MM.1S (cell line): ENCODE measurements around the gene CA5A.
"Not testable (repeated sequence)": the region's sequence is repeated elsewhere in the genome, so short reads cannot be mapped to it uniquely, and the experiment has no call there.

Source experiments
- DNase-seq: peaks from one replicate; pipeline ENCODE4 v3.0.0-alpha.2; 2015
- H2AFZ ChIP-seq: fragments of 300-600 bp; sonication (generic); 2 replicates; pipeline ENCODE4 v1.6.0; 2016; ENCODE audit warnings: antibody characterized with exemption, low read length
- H3F3A ChIP-seq: fragments of 300-600 bp; sonication (generic); 2 replicates; pipeline ENCODE4 v1.6.1; 2016; ENCODE audit warnings: mild to moderate bottlenecking, antibody characterized with exemption, low read length, moderate library complexity, mixed read lengths; ENCODE audit not compliant: insufficient read depth
- H3K27ac ChIP-seq: fragments of 300-600 bp; sonication (generic); 2 replicates; pipeline ENCODE4 v1.5.1; 2016; ENCODE audit warnings: mild to moderate bottlenecking, low read length
- H3K27me3 ChIP-seq: fragments of 300-600 bp; sonication (generic); replicated peaks from 2 replicates; pipeline ENCODE4 v1.6.0; 2016; ENCODE audit warnings: low read length; ENCODE audit not compliant: insufficient read depth
- H3K36me3 ChIP-seq: fragments of 300-600 bp; sonication (generic); replicated peaks from 2 replicates; pipeline ENCODE4 v1.6.1; 2016; ENCODE audit warnings: mild to moderate bottlenecking, low read length, mixed read lengths; ENCODE audit not compliant: insufficient read depth
- H3K4me1 ChIP-seq: fragments of 300-600 bp; sonication (generic); 2 replicates; pipeline ENCODE4 v1.6.1; 2016; ENCODE audit warnings: low read length, mixed read lengths
- H3K4me2 ChIP-seq: fragments of 300-600 bp; sonication (generic); 2 replicates; pipeline ENCODE4 v1.6.0; 2016; ENCODE audit warnings: low read depth, low read length
- H3K4me3 ChIP-seq: fragments of 300-600 bp; sonication (generic); 2 replicates; pipeline ENCODE4 v1.5.1; 2016; ENCODE audit warnings: low read length, mixed read lengths
- H3K79me2 ChIP-seq: fragments of 300-600 bp; sonication (generic); 2 replicates; pipeline ENCODE4 v1.6.1; 2016; ENCODE audit warnings: mixed run types, low read length, mixed read lengths
- H3K9ac ChIP-seq: fragments of 300-600 bp; sonication (generic); 2 replicates; pipeline ENCODE4 v1.6.1; 2016; ENCODE audit warnings: low read length, mixed read lengths
- H3K9me2 ChIP-seq: fragments of 300-600 bp; sonication (generic); replicated peaks from 2 replicates; pipeline ENCODE4 v1.6.1; 2016; ENCODE audit warnings: mild to moderate bottlenecking, low read length, mixed read lengths; ENCODE audit not compliant: insufficient read depth
- H3K9me3 ChIP-seq: fragments of 300-600 bp; sonication (generic); replicated peaks from 2 replicates; pipeline ENCODE4 v1.6.1; 2016; ENCODE audit warnings: mild to moderate bottlenecking, low read length, mixed read lengths; ENCODE audit not compliant: insufficient read depth
- H4K20me1 ChIP-seq: fragments of 300-600 bp; sonication (generic); 2 replicates; pipeline ENCODE4 v1.6.1; 2016; ENCODE audit warnings: mild to moderate bottlenecking, low read length, moderate library complexity, mixed read lengths; ENCODE audit not compliant: insufficient read depth
- EZH2 ChIP-seq: fragments of 300-600 bp; sonication (generic); optimal IDR thresholded peaks from 2 replicates; pipeline ENCODE3; 2017; ENCODE audit warnings: low read depth, mild to moderate bottlenecking, antibody characterized with exemption, low read length, mixed read lengths
- EZH2phosphoT487 ChIP-seq: fragments of 300-600 bp; sonication (generic); IDR thresholded peaks from 2 replicates; pipeline ENCODE4 v1.6.1; 2018; ENCODE audit warnings: antibody characterized with exemption, low read length
- TF ChIP-seq, protein P1 (sequence below): fragments of 300-600 bp; sonication (generic); IDR thresholded peaks from 2 replicates; pipeline ENCODE4 v1.5.1; 2016; ENCODE audit warnings: antibody characterized with exemption, low read length, mixed read lengths

The CA5A gene

DNA sequence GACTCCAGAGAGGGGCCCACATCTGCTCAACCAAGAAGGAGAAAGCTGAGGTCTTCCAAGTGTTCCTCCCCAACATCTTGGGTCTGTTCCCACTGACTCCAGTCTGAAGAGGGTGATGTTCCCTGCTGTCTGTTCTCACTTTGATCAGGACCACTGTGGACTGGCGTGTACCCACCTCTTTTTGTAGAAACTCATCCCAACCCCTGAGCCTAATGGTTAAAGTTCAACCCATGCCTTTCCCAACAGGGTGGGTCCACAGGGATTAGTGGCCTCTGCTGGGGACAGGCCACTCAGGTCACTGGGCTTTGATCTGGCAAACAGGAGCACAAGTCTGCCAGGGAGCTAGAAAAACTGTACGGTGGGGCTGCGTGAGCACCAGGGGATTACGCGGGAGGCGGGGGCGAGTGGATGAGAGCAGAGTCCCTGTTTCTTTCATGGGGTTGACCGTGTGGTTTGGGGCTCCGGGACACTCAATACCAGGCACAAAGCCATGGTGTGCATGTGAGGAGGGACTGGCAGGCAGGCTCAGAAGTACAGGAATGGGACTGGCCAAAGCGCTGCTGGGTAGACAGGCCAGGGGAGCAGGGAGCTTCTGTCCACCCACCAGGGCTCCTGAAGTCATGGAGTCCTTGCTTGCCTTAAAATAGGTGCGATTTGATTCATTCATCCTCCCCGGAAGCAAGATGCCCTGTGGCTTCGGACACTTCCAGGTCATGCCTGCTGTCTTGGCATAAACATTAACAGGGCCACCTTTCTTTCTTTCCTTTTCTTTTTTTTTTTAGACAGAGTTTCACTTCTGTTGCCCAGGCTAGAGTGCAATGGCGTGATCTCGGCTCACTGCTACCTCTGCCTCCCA lies at the start of gene CA5A:
Gene CA5A, minus strand, starts transcription at position 155 of the 856 bp plus-strand sequence. Its CDS starts 79 bp downstream, at position 76.
- no peaks in the 10 kb centered on the region for H3K36me3 ChIP-seq
- H2AFZ ChIP-seq, result no peak within 1 kb of the TSS
- H3K4me3 ChIP-seq, result no peak within 1 kb of the TSS
- no peaks in the 10 kb centered on the region; the same call in 1 of the 2 replicates for H3K27me3 ChIP-seq
- H3K9ac ChIP-seq, result no peak within 1 kb of the TSS
- H3K4me2 ChIP-seq, result no peak within 1 kb of the TSS
- DNase-seq, result no peak
- no peak within 1 kb of the TSS for H3K27ac ChIP-seq
- H3K9me2 ChIP-seq, result no peaks in the 10 kb centered on the region
- no peaks in the 10 kb centered on the region for H3K9me3 ChIP-seq
- no peaks in the 10 kb centered on the region for H3K4me1 ChIP-seq
- TF ChIP-seq EZH2, result no peak
- H3K79me2 ChIP-seq, result no peaks in the 10 kb centered on the region
- H3F3A ChIP-seq, result no peaks in the 10 kb centered on the region
- no peaks in the 10 kb centered on the region for H4K20me1 ChIP-seq

GRCh38 chr16:87985493-87985892 lies 49.2 kb upstream of the CA5A start:
- not testable (repeated sequence) for DNase-seq, H3K27ac ChIP-seq, H4K20me1 ChIP-seq, H3K79me2 ChIP-seq, H3K4me3 ChIP-seq, H3K36me3 ChIP-seq, H2AFZ ChIP-seq, H3K9me2 ChIP-seq, H3K9me3 ChIP-seq, H3K9ac ChIP-seq, H3K4me1 ChIP-seq, H3F3A ChIP-seq, H3K4me2 ChIP-seq, H3K27me3 ChIP-seq

DNA sequence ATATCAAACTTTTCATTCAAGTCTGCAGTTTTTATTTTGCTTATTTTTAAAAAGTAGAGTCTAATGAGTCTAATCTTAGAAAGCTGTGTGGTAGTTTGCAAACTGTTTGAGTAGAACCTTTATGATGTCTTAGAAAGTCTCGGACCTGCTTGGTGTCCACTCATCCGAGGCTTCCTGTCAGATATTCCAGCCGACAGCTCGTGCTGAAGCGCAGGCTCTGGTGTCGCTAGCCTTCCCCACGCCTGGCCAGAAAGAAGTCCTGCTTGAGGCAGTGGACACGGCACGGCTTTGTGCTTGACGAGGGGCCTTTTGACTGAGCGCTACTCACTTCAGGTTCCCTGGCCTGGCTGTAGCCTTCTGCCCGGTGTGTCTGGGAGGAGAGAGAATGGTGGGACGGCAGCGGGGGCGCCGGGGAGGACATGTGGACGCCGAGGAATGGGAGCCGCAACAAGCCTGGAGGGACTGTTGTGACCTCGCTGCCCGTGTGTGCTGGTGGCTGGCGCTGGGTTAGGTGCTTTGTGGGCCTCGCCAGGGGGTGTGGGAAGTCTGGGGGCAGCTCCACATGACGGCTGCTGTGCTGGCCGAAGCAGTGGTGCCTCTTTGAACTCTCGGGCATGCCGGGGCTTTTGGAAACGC lies 48.4 kb upstream of the CA5A start:
- H3K4me1 ChIP-seq, result no peaks in the 10 kb centered on the region

GRCh38 chr16:87984180-87984579 lies 47.9 kb upstream of the CA5A start:
- not testable (repeated sequence) for H3K27me3 ChIP-seq, H3K4me3 ChIP-seq, H3K9me3 ChIP-seq, H2AFZ ChIP-seq, H3K36me3 ChIP-seq, H3K9ac ChIP-seq, H3K4me2 ChIP-seq, DNase-seq, H3K27ac ChIP-seq, H3K9me2 ChIP-seq, H3K4me1 ChIP-seq, H3F3A ChIP-seq, H3K79me2 ChIP-seq, H4K20me1 ChIP-seq

More for the DNA sequence above, 48.4 kb upstream of the CA5A start:
- no peaks in the 10 kb centered on the region for H3K36me3 ChIP-seq
- H3K27ac ChIP-seq, result no peak overlapping the region
- DNase-seq, result no peak
- no peaks in the 10 kb centered on the region for H3K9me2 ChIP-seq
- TF ChIP-seq, protein P1, sequence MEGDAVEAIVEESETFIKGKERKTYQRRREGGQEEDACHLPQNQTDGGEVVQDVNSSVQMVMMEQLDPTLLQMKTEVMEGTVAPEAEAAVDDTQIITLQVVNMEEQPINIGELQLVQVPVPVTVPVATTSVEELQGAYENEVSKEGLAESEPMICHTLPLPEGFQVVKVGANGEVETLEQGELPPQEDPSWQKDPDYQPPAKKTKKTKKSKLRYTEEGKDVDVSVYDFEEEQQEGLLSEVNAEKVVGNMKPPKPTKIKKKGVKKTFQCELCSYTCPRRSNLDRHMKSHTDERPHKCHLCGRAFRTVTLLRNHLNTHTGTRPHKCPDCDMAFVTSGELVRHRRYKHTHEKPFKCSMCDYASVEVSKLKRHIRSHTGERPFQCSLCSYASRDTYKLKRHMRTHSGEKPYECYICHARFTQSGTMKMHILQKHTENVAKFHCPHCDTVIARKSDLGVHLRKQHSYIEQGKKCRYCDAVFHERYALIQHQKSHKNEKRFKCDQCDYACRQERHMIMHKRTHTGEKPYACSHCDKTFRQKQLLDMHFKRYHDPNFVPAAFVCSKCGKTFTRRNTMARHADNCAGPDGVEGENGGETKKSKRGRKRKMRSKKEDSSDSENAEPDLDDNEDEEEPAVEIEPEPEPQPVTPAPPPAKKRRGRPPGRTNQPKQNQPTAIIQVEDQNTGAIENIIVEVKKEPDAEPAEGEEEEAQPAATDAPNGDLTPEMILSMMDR, result no peak
- TF ChIP-seq EZH2phosphoT487 (no peak), EZH2 (no peak)
- no peaks in the 10 kb centered on the region for H3K27me3 ChIP-seq
- no peaks in the 10 kb centered on the region for H4K20me1 ChIP-seq
- H3K4me2 ChIP-seq, result no peak overlapping the region
- no peak overlapping the region for H3K4me3 ChIP-seq
- no peaks in the 10 kb centered on the region for H3K9me3 ChIP-seq
- no peaks in the 10 kb centered on the region for H3F3A ChIP-seq
- H2AFZ ChIP-seq, result no peak overlapping the region
- H3K79me2 ChIP-seq, result no peaks in the 10 kb centered on the region
- no peak overlapping the region for H3K9ac ChIP-seq

GRCh38 chr16:87983737-87984097 lies 47.4 kb upstream of the CA5A start:
- not testable (repeated sequence) for H3K4me2 ChIP-seq, H4K20me1 ChIP-seq, DNase-seq, H3K27me3 ChIP-seq, H3K9ac ChIP-seq, H3K36me3 ChIP-seq, H3K4me1 ChIP-seq, H3F3A ChIP-seq, H3K9me3 ChIP-seq, H3K4me3 ChIP-seq, H3K79me2 ChIP-seq, H3K27ac ChIP-seq, H3K9me2 ChIP-seq, H2AFZ ChIP-seq

DNA sequence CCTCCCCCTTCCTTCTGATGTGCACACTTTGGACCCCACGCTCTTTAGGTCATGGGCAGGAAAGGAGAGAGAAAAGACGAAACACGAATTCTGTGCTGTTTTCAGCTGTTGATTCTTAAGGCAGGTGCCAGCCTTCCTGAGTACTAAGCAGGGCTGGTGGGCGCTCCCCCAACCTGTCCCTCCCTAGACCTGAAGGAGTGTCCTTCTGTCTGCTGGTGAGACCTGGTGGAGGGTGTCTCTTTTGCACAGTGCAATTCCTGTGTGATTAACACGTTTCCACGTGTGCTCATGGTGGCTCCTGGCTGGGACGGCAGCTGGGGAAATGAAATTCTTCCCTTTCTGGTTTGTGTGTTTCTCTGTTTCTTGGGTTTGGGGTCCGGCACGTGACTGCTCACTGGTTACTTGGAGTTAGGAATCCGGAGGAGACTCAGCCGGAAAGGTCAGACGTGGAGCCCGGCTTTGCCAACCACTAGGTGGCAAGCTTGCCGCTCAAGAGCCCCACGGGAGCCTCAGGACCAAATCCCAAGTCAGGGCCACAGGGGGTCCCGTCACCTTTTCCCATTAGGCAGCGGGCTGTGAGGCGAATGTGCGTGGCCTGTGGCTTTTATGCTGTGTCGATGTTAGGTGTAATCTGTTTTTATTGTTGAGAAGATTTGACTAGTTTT lies 46.9 kb upstream of the CA5A start:
- H3K9me2 ChIP-seq, H3K4me3 ChIP-seq, H3K9me3 ChIP-seq, H3K4me1 ChIP-seq, H3K36me3 ChIP-seq, H3K4me2 ChIP-seq, H4K20me1 ChIP-seq, H3K27ac ChIP-seq, H3K9ac ChIP-seq, H3K27me3 ChIP-seq, H3F3A ChIP-seq, DNase-seq, H3K79me2 ChIP-seq, H2AFZ ChIP-seq: not testable (repeated sequence)
